Activated effector memory CD4-positive, alpha-beta T cell treated with anti-CD3 and anti-CD28 coated beads, Interleukin-2, amount 50 U/mL, for 16 hours (primary cell): ENCODE results near the gene SAMD3.
"Not testable (repeated sequence)": the region's sequence is repeated elsewhere in the genome, so short reads cannot be mapped to it uniquely, and the experiment has no call there.

ENCODE experiments used
- DNase-seq: peaks from one replicate; pipeline ENCODE4 v3.0.0-alpha.2; 2020

SAMD3 gene, protein sequence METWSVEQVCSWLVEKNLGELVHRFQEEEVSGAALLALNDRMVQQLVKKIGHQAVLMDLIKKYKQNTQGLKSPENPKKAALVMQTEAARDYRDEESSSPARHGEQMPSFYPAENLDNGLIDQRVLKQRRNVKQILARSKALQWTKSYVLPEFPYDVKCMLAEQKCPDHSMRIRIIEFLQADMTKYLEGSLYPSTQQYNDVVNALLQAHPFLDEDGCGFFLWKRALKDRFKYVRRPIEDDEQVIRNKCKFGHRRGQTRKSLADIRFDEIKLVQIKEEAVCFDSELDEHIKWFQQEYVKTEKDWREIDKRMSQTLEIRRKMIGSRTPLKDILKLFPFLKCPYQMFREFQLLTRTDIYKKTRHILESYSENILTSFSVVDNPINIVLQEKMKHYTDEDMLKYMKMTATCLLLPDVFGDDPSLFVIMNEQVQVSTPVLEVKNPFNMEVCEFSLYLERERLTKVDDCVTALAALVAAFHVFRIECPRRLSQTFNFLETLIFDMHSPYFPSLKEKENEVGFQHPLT

GRCh38 chr6:130222775-130223174 lies at the start of gene SAMD3:
SAMD3 (minus strand) TSS chr6:130222951; CDS start chr6:130215273, 7,678 bp downstream.
- DNase-seq = no peak

- DNase-seq = no peak
Measured at GRCh38 chr6:130269969-130270635, 47.4 kb upstream of the SAMD3 start.

DNA sequence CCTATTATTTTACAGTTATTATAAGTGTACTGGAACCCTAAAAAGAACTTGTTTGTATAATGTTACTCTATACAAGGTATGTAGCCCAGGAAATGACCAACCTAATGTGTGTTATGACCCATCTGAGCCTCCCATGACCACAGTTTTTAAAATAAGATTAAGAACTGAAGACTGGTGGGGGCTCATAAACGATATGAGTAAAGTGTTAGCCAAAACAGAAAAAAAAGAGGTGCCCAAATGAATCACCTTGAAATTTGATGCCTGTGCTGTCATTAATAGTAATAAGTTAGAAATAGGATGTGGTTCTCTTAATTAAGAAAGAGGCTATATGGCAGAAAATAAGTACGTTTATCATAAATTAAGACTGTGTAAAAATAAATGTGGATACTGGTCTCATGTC lies 42.8 kb upstream of the SAMD3 start:
- DNase-seq = not testable (repeated sequence)

DNA sequence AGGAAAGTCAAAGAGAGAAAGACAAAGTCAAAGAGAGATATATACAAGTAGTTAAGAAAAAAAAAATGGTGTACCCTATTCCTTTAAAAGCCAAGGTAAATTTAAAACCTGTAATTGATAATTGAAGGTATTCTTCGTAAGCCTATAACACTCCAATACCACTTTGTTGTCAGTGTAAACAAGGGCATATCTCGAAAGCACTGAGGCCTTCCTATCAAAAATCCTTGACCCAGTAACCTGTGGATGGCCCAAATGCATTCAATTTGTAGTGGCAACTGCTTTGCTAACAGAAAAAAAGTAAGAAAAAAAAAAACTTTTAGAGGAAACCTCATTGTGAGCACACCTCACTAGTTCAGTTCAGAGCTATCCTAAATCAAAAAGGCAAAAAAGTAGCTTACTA lies 39.3 kb upstream of the SAMD3 start:
- DNase-seq = no peak

- not testable (repeated sequence) for DNase-seq
Measured at GRCh38 chr6:130261558-130261957, 38.8 kb upstream of the SAMD3 start.

DNA sequence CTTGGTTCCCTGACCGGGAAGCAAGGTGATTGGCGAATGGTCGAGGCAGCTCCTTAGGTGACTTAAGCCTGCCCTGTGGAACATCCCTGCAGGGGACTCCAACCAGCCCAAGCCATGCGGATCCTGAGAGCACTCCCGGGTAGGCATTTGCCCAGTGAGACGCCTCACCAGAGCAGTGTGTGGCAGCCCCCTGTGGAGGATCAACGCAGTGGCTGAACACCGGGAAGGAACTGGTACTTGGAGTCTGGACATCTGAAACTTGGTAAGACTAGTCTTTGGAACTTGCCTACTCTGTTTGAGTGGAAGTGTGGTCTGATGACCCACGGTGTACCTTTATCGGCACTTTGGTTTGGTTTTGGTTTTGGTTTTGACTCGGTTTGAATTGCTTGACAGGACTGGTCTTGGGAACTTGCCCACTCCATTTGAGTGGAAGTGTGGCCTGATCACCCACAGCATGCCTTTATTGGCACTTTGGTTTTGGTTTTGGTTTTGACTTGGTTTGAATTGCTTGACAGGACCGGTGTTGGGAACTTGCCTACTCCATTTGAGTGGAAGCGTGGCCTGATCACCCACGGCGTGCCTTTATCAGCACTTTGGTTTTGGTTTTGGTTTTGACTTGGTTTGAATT lies 38.0 kb upstream of the SAMD3 start:
- not testable (repeated sequence) for DNase-seq

- not testable (repeated sequence) for DNase-seq
Measured at GRCh38 chr6:130260050-130260462, 37.3 kb upstream of the SAMD3 start.

GRCh38 chr6:130259557-130259956 lies 36.8 kb upstream of the SAMD3 start:
- DNase-seq = no peak

DNA sequence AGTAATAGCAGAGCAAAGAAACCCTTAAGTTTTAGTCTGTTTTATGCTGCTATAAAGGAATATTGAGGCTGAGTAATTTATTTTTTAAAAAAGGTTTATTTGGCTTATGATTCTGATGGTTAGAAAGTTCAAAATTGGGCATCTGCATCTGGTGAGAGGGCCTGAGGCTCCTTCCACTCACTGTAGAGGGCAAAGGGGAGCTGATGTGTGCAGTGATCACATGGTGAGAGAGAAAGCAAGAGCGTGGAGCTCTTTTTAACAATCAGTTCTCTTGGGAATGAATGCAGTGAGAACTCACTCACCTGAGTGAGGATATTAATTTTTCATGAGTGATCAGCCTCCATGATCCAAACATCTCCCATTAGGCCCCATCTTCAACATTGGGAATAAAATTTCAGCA lies 36.4 kb upstream of the SAMD3 start:
- DNase-seq = no peak

DNA sequence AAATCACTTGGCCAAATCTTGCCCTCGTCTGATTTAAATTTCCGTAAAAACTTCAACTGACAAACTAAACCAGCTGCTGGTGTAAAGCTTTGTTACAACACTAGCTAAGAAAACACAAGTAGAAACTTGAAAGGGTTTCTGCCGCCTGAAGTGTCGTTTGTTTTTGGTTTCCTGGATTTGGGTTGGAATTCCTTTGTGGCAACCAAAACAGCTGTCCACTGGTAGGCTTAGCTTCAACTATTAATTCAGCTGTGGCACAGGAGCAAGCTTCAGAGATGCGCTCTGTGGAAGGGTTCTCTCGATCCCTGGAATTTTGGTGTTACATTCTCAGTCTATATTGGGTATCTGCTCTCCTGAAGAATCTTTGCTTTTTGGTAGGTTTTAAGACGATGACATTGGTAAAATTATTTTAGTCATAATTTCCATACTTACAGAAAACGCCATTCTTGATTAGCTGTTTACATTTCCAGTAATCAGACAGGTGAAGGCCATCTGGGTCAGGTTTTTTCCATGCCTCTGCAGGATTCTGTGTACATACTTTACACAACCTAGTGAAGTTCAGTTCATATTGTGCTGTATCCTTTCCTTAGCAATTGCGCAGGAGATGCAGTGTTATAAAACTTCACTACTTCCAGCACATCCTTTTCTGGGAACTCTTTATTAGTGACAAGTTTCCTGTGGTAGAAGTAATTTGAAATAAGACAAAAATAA lies 29.9 kb upstream of the SAMD3 start:
- DNase-seq = no peak

DNA sequence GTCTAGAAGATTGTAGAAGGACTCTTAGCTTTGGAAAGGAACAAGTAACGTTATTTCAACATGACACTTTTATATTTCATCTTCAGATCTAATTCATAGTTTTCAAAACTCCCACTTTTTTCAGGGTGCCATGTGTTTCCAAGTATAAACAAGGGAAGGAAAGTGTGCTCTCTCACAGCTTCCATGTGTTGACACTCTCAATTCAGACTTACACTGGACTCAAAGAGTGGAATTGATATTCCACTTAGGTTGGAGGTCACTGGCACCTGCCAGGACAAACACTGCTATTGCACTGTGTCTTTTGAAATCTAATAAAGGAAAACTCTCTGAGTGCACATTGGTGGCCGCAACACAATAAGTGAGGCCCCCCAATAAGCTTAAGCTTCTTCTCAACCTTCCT lies 22.5 kb upstream of the SAMD3 start:
- no peak for DNase-seq

GRCh38 chr6:130244728-130245127 lies 22.0 kb upstream of the SAMD3 start:
- DNase-seq = no peak

DNA sequence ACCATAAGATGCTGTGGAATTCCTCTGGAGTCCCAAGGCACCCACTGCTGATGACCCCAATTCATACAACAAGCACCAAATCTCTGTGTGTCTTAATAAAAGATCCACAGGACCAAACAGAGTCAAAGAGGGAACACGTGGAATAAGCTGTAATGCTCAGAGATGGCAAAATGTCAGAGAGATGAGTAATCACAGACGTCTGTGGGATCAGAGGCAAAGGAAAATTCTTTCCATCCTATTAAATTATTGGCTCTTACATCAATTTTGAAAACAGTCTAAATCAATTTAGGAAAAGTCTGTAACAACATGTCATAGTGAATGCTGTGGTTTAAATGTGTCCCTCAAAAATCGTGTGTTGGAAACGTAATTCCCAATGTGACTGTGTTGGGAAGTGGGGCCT lies 17.5 kb upstream of the SAMD3 start:
- DNase-seq = no peak

GRCh38 chr6:130239755-130240154 lies 17.0 kb upstream of the SAMD3 start:
- no peak for DNase-seq

DNA sequence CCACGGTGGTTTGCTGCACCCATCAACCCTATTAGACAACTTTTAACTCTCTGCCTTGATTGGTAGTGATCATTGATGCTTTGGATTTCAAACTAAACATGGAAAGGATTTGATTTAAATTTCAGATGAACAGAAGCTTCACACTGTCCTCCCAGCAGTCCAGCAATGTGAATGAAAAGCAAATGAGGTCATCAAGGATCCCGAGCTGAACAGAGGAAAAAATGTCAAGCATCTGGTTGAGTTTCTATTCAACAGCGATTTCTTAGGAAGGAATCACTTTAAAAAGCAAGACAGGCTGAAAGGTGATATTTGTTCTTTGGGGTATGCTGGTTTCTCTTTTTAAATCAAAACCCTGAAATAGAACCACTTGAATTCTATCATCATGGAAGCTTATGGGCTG lies 10.6 kb upstream of the SAMD3 start:
- DNase-seq = no peak

- not testable (repeated sequence) for DNase-seq
Measured at GRCh38 chr6:130230531-130230930, 7.8 kb upstream of the SAMD3 start.

- DNase-seq = no peak
Measured at GRCh38 chr6:130229645-130230044, 6.9 kb upstream of the SAMD3 start.

DNA sequence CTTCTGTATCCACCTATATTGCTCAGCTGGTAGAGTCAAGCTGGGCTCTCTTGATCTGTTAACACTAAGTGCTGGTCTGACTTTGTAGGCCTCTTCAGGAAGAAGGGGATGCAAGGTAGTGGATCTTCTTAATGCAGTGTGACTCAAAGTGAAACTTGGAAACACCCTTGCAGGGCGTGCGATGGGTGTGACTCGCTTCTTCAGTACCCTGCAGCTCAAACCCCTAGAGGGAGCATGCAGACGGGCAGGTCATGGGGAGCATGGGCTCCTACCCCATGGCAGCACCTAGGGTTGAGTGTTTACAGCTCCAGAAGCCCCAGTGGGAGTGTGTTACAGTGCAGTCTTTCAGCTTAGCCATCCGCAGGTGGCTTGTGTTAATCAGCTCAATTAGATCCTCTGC lies 757 bp upstream of the SAMD3 start:
- DNase-seq = peak; percentile 86

GRCh38 chr6:130218134-130218533 lies 4.6 kb downstream of the SAMD3 start:
- no peak for DNase-seq

GRCh38 chr6:130216620-130217019 lies 6.1 kb downstream of the SAMD3 start:
- no peak for DNase-seq

DNA sequence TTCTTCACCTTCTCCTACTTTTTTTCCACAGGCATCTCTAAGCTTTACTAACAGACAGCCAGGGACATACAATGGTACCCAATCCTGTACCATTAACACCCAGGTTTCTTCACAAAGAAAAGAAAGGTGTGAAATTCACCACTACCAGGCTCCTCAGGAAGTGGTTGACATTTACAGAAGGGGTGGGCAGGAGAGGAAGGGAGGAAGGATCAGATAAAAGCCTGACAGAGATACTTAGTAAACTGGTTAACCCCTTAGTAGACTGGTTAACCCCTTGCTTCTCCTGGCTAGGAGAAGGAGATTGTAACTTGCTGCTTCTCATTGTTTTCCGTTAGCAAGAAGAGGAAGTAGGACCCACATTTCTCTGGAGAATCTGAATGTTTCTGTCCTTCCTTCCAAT lies 7.2 kb downstream of the SAMD3 start:
- DNase-seq = no peak

GRCh38 chr6:130212215-130212874 lies 10.4 kb downstream of the SAMD3 start:
- no peak for DNase-seq
